Sigmoid colon (tissue), 3 donors: ENCODE results near the gene ZBTB22.

ENCODE experiments used
- CTCF ChIP-seq, 4 experiments: fragments of 450-650 bp in 3 of 4; fragments of 200-600 bp in 1 of 4; IDR thresholded peaks; one replicate each; pipeline ENCODE4 v1.5.1; 2016 to 2019; ENCODE audit warnings: antibody characterized with exemption in 4 of 4, mild to moderate bottlenecking in 3 of 4, moderate library complexity in 2 of 4
- POLR2A ChIP-seq, 2 donors: fragments of 450-650 bp; IDR thresholded peaks; one replicate each; pipeline ENCODE4 v1.6.1; 2016; ENCODE audit warnings: antibody characterized with exemption in 2 of 2, mild to moderate bottlenecking in 2 of 2, moderate library complexity in 2 of 2

- TF ChIP-seq CTCF (IDR thresholded peaks at IDR 0.05): no peak
- TF ChIP-seq POLR2A (IDR thresholded peaks at IDR 0.05): no peak
Observed at GRCh38 chr6:33313105-33313708, 4.3 kb downstream of the ZBTB22 start.
